Mesenchymal stem cell (in vitro differentiated cells and primary cell): Measurements from ENCODE around the gene ZNF317.

Experiments
- DNase-seq: peaks from one replicate; pipeline ENCODE4 v3.0.0-alpha.2; 2013
- H2AFZ ChIP-seq: one replicate; pipeline ENCODE4 v1.6.1; 2013; ENCODE audit warnings: low read depth, mild to moderate bottlenecking, control low read depth, inconsistent platforms, low read length, moderate library complexity
- H2AK5ac ChIP-seq: 2 replicates; pipeline ENCODE4 v1.6.1; 2013; ENCODE audit warnings: low read length, moderate library complexity, mild to moderate bottlenecking, inconsistent platforms; ENCODE audit not compliant: severe bottlenecking
- H2BK120ac ChIP-seq: one replicate; pipeline ENCODE4 v1.6.1; 2013; ENCODE audit warnings: low read depth, mild to moderate bottlenecking, inconsistent platforms, low read length, moderate library complexity
- H2BK12ac ChIP-seq, 2 experiments: one replicate each; pipeline ENCODE4 v1.6.1; 2013; ENCODE audit warnings: inconsistent platforms in 2 of 2, low read length in 2 of 2, mild to moderate bottlenecking in 2 of 2, moderate library complexity in 2 of 2, control low read depth in 1 of 2
- H2BK15ac ChIP-seq: one replicate; pipeline ENCODE4 v1.6.1; 2013; ENCODE audit warnings: mild to moderate bottlenecking, low read depth, inconsistent platforms; ENCODE audit not compliant: poor library complexity, severe bottlenecking
- H2BK5ac ChIP-seq: 2 replicates; pipeline ENCODE4 v1.6.1; 2013; ENCODE audit warnings: low read depth, mild to moderate bottlenecking, low read length, control low read depth, inconsistent platforms; ENCODE audit not compliant: poor library complexity, severe bottlenecking
- H3K14ac ChIP-seq, 2 experiments: one replicate each; pipeline ENCODE4 v1.6.1; 2013; ENCODE audit warnings: inconsistent platforms in 2 of 2, low read length in 2 of 2, control low read depth in 1 of 2, mild to moderate bottlenecking in 1 of 2, moderate library complexity in 1 of 2
- H3K18ac ChIP-seq, 2 experiments: one replicate each; pipeline ENCODE4 v1.6.1; 2013; ENCODE audit warnings: inconsistent platforms in 2 of 2, low read length in 2 of 2, control low read depth in 1 of 2, low read depth in 1 of 2, mild to moderate bottlenecking in 1 of 2
- H3K23ac ChIP-seq, 2 experiments: one replicate each; pipeline ENCODE4 v1.6.1; 2013; ENCODE audit warnings: inconsistent platforms in 2 of 2, low read length in 2 of 2, mild to moderate bottlenecking in 2 of 2, moderate library complexity in 2 of 2, control low read depth in 1 of 2
- H3K27ac ChIP-seq: 2 replicates; pipeline ENCODE4 v1.5.1; 2013; ENCODE audit warnings: mild to moderate bottlenecking, moderate library complexity, low read length, control low read depth, inconsistent platforms; ENCODE audit not compliant: poor library complexity, severe bottlenecking
- H3K27me3 ChIP-seq, 2 experiments: 2 replicates each; pipeline versions ENCODE4 v1.6.1 to v1.7.0; 2013; ENCODE audit warnings: low read length in 2 of 2, mild to moderate bottlenecking in 2 of 2, moderate library complexity in 2 of 2, control low read depth in 1 of 2, inconsistent platforms in 1 of 2; ENCODE audit not compliant: control insufficient read depth in 1 of 2, insufficient read depth in 1 of 2
- H3K36me3 ChIP-seq, 2 experiments: 2 replicates each; pipeline versions ENCODE4 v1.6.1 to v1.7.0; 2013; ENCODE audit warnings: low read length in 2 of 2, control low read depth in 1 of 2, inconsistent platforms in 1 of 2, low read depth in 1 of 2, mild to moderate bottlenecking in 1 of 2; ENCODE audit not compliant: insufficient read depth in 2 of 2, control insufficient read depth in 1 of 2
- H3K4ac ChIP-seq, 2 experiments: one replicate each; pipeline ENCODE4 v1.6.1; 2013; ENCODE audit warnings: inconsistent platforms in 2 of 2, low read length in 2 of 2, mild to moderate bottlenecking in 2 of 2, moderate library complexity in 2 of 2, control low read depth in 1 of 2, low read depth in 1 of 2
- H3K4me1 ChIP-seq: 2 replicates; pipeline ENCODE4 v1.6.1; 2013; ENCODE audit warnings: low read depth, low read length, control low read depth; ENCODE audit not compliant: control insufficient read depth, insufficient read depth
- H3K4me2 ChIP-seq: 2 replicates; pipeline ENCODE4 v1.6.1; 2013; ENCODE audit warnings: low read length, mild to moderate bottlenecking, inconsistent platforms; ENCODE audit not compliant: poor library complexity, severe bottlenecking
- H3K4me3 ChIP-seq, 2 experiments: 2 replicates each; pipeline versions ENCODE4 v1.5.1 to v1.7.0; 2013; ENCODE audit warnings: low read length in 2 of 2, mild to moderate bottlenecking in 2 of 2, control low read depth in 1 of 2, low read depth in 1 of 2; ENCODE audit not compliant: insufficient read depth in 1 of 2
- H3K79me1 ChIP-seq: replicated peaks from 2 replicates; pipeline ENCODE4 v1.6.1; 2013; ENCODE audit warnings: mild to moderate bottlenecking, control low read depth, low read length, inconsistent platforms; ENCODE audit not compliant: poor library complexity, severe bottlenecking
- H3K9ac ChIP-seq: 2 replicates; pipeline ENCODE4 v1.7.0; 2013; ENCODE audit warnings: mild to moderate bottlenecking, low read length, moderate library complexity
- H3K9me3 ChIP-seq: 2 replicates; pipeline ENCODE4 v1.7.0; 2013; ENCODE audit warnings: mild to moderate bottlenecking, low read length; ENCODE audit not compliant: control insufficient read depth
- H4K8ac ChIP-seq: one replicate; pipeline ENCODE4 v1.6.1; 2013; ENCODE audit warnings: inconsistent platforms, mild to moderate bottlenecking, low read length, moderate library complexity
- H4K91ac ChIP-seq: one replicate; pipeline ENCODE4 v1.6.1; 2013; ENCODE audit warnings: mild to moderate bottlenecking, low read length, inconsistent platforms
- WGBS: methylation state at CpG from one replicate; pipeline ENCODE4 v1.1.7; 2013; ENCODE audit warnings: mixed read lengths; 5-methylcytosine and 5-hydroxymethylcytosine counted together

ZNF317 gene

GRCh38 chr19:9178901-9179300, 38.7 kb downstream of the ZNF317 start, which contains the start of gene OR7D2:
TSS of gene OR7D2 (plus strand) at chr19:9178979. CDS start at chr19:9185782, 6,803 bp downstream.
- Histone ChIP-seq H3K4ac (no peak within 1 kb of the TSS), H3K36me3 (no peaks in the 10 kb centered on the region), H2AFZ (no peak within 1 kb of the TSS), H3K4me2 (no peak within 1 kb of the TSS), H2BK5ac (no peak within 1 kb of the TSS), H4K91ac (no peak within 1 kb of the TSS), H3K18ac (no peak within 1 kb of the TSS), H3K4me1 (no peaks in the 10 kb centered on the region), H3K9ac (no peak within 1 kb of the TSS), H3K9me3 (peaks cover 19% of the 10 kb centered on the region), H4K8ac (no peak within 1 kb of the TSS), H3K79me1 (no peaks in the 10 kb centered on the region), H2AK5ac (no peak within 1 kb of the TSS), H3K27me3 (no peaks in the 10 kb centered on the region), H3K27ac (no peak within 1 kb of the TSS), H2BK15ac (no peak within 1 kb of the TSS), H2BK120ac (no peak within 1 kb of the TSS), H3K14ac (no peak within 1 kb of the TSS), H3K23ac (no peak within 1 kb of the TSS), H2BK12ac (no peak within 1 kb of the TSS), H3K4me3 (no peak within 1 kb of the TSS)
- DNase-seq: no peak
- 64% methylated on average over 4 of the region's 4 CpGs for WGBS

- no peak overlapping the region for H4K91ac ChIP-seq
- H2BK120ac ChIP-seq: no peak overlapping the region
- no peak overlapping the region for H2BK15ac ChIP-seq
- H3K9me3 ChIP-seq: peaks cover 23% of the 10 kb centered on the region
- no peak overlapping the region for H2AFZ ChIP-seq
- no peak overlapping the region for H3K9ac ChIP-seq
- no peak overlapping the region for H3K4ac ChIP-seq
- H3K4me2 ChIP-seq: no peak overlapping the region
- no peaks in the 10 kb centered on the region for H3K27me3 ChIP-seq
- no peak overlapping the region for H4K8ac ChIP-seq
- 92% methylated on average over 17 of the region's 17 CpGs for WGBS
- no peak overlapping the region for H2BK5ac ChIP-seq
- no peak for DNase-seq
- no peak overlapping the region for H2AK5ac ChIP-seq
- H3K4me1 ChIP-seq: no peaks in the 10 kb centered on the region
- no peaks in the 10 kb centered on the region for H3K36me3 ChIP-seq
- no peak overlapping the region for H3K23ac ChIP-seq
- H3K18ac ChIP-seq: no peak overlapping the region
- no peaks in the 10 kb centered on the region for H3K79me1 ChIP-seq
- no peak overlapping the region for H2BK12ac ChIP-seq
- H3K27ac ChIP-seq: no peak overlapping the region
- H3K14ac ChIP-seq: no peak overlapping the region
- no peak overlapping the region for H3K4me3 ChIP-seq
Measured at GRCh38 chr19:9183000-9183399, 42.8 kb downstream of the ZNF317 start.

GRCh38 chr19:9187191-9187590, 47.0 kb downstream of the ZNF317 start:
- H2BK12ac ChIP-seq: no peak overlapping the region
- no peak overlapping the region for H4K8ac ChIP-seq
- H3K79me1 ChIP-seq: no peaks in the 10 kb centered on the region
- no peak overlapping the region for H2AFZ ChIP-seq
- H3K18ac ChIP-seq: no peak overlapping the region
- no peak overlapping the region for H3K4ac ChIP-seq
- DNase-seq: no peak
- H3K23ac ChIP-seq: no peak overlapping the region
- 88% methylated on average over 4 of the region's 6 CpGs for WGBS
- H3K9ac ChIP-seq: no peak overlapping the region
- no peaks in the 10 kb centered on the region for H3K36me3 ChIP-seq
- no peak overlapping the region for H2BK120ac ChIP-seq
- H3K4me1 ChIP-seq: no peaks in the 10 kb centered on the region
- H3K27ac ChIP-seq: no peak overlapping the region
- H3K27me3 ChIP-seq: no peaks in the 10 kb centered on the region
- H2BK5ac ChIP-seq: no peak overlapping the region
- no peak overlapping the region for H2BK15ac ChIP-seq
- H3K4me2 ChIP-seq: no peak overlapping the region
- H4K91ac ChIP-seq: no peak overlapping the region
- H2AK5ac ChIP-seq: no peak overlapping the region
- H3K14ac ChIP-seq: no peak overlapping the region
- H3K9me3 ChIP-seq: peaks cover 18% of the 10 kb centered on the region
- no peak overlapping the region for H3K4me3 ChIP-seq

- Histone ChIP-seq H2BK120ac (no peak overlapping the region), H3K27me3 (no peaks in the 10 kb centered on the region), H2BK12ac (no peak overlapping the region), H3K23ac (no peak overlapping the region), H3K27ac (no peak overlapping the region), H3K4me3 (no peak overlapping the region), H3K4ac (no peak overlapping the region), H3K18ac (no peak overlapping the region), H4K8ac (no peak overlapping the region), H3K9ac (no peak overlapping the region), H4K91ac (no peak overlapping the region), H3K36me3 (no peaks in the 10 kb centered on the region), H3K9me3 (peaks cover 22% of the 10 kb centered on the region), H3K4me2 (no peak overlapping the region), H2AK5ac (no peak overlapping the region), H3K79me1 (no peaks in the 10 kb centered on the region), H3K14ac (no peak overlapping the region), H2AFZ (no peak overlapping the region), H2BK15ac (no peak overlapping the region), H2BK5ac (no peak overlapping the region), H3K4me1 (no peaks in the 10 kb centered on the region)
- no peak for DNase-seq
- 45% methylated on average over 7 of the region's 7 CpGs for WGBS
Measured at GRCh38 chr19:9189535-9189934, 49.3 kb downstream of the ZNF317 start.
